KMS-11 (cell line): ENCODE data around the gene ANXA9.
A peak's percentile ranks its signal among the peaks of the same experiment; 100 is the strongest.

Experiments
- H2AFZ ChIP-seq: fragments of 200-600 bp; sonication (generic); 2 replicates; pipeline ENCODE4 v1.6.1; 2016; ENCODE audit warnings: antibody characterized with exemption, mixed run types, low read depth
- H3K27ac ChIP-seq: fragments of 200-600 bp; sonication (generic); 2 replicates; pipeline ENCODE4 v1.6.1; 2016; ENCODE audit warnings: mild to moderate bottlenecking, mixed run types
- H3K27me3 ChIP-seq: fragments of 200-600 bp; sonication (generic); 2 replicates; pipeline ENCODE4 v1.6.1; 2017; ENCODE audit warnings: mild to moderate bottlenecking, low read depth, mixed run types, moderate library complexity; ENCODE audit not compliant: insufficient read depth
- H3K36me3 ChIP-seq: fragments of 200-600 bp; sonication (generic); 2 replicates; pipeline ENCODE4 v1.6.1; 2017; ENCODE audit warnings: mild to moderate bottlenecking, mixed run types; ENCODE audit not compliant: insufficient read depth
- H3K4me1 ChIP-seq: fragments of 200-600 bp; sonication (generic); 2 replicates; pipeline ENCODE4 v1.6.1; 2016; ENCODE audit warnings: mild to moderate bottlenecking, low read depth, mixed run types; ENCODE audit not compliant: poor library complexity, severe bottlenecking
- H3K4me2 ChIP-seq: fragments of 200-600 bp; sonication (generic); 2 replicates; pipeline ENCODE4 v1.7.0; 2016; ENCODE audit warnings: mild to moderate bottlenecking, mixed run types
- H3K4me3 ChIP-seq: fragments of 200-600 bp; sonication (generic); IDR thresholded peaks from 2 replicates; pipeline ENCODE4 v1.6.1; 2017; ENCODE audit warnings: low read depth, low read length, mixed read lengths; ENCODE audit not compliant: insufficient read depth
- H3K79me2 ChIP-seq: fragments of 200-600 bp; sonication (generic); 2 replicates; pipeline ENCODE4 v1.6.1; 2016; ENCODE audit warnings: low read depth, mixed run types; ENCODE audit not compliant: insufficient read depth
- H3K9ac ChIP-seq: fragments of 200-600 bp; sonication (generic); 2 replicates; pipeline ENCODE4 v1.6.1; 2016; ENCODE audit warnings: mild to moderate bottlenecking, mixed run types
- H4K20me1 ChIP-seq: fragments of 200-600 bp; sonication (generic); 2 replicates; pipeline ENCODE4 v1.6.1; 2016; ENCODE audit warnings: mild to moderate bottlenecking, mixed run types; ENCODE audit not compliant: insufficient read depth
- TF ChIP-seq, protein P1 (sequence below): fragments of 200-600 bp; sonication (generic); conservative IDR thresholded peaks from 2 replicates; pipeline ENCODE4 v1.6.1; 2017; ENCODE audit warnings: low read depth, mild to moderate bottlenecking, antibody characterized with exemption, low read length, moderate library complexity, mixed read lengths

Gene ANXA9, protein sequence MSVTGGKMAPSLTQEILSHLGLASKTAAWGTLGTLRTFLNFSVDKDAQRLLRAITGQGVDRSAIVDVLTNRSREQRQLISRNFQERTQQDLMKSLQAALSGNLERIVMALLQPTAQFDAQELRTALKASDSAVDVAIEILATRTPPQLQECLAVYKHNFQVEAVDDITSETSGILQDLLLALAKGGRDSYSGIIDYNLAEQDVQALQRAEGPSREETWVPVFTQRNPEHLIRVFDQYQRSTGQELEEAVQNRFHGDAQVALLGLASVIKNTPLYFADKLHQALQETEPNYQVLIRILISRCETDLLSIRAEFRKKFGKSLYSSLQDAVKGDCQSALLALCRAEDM

DNA sequence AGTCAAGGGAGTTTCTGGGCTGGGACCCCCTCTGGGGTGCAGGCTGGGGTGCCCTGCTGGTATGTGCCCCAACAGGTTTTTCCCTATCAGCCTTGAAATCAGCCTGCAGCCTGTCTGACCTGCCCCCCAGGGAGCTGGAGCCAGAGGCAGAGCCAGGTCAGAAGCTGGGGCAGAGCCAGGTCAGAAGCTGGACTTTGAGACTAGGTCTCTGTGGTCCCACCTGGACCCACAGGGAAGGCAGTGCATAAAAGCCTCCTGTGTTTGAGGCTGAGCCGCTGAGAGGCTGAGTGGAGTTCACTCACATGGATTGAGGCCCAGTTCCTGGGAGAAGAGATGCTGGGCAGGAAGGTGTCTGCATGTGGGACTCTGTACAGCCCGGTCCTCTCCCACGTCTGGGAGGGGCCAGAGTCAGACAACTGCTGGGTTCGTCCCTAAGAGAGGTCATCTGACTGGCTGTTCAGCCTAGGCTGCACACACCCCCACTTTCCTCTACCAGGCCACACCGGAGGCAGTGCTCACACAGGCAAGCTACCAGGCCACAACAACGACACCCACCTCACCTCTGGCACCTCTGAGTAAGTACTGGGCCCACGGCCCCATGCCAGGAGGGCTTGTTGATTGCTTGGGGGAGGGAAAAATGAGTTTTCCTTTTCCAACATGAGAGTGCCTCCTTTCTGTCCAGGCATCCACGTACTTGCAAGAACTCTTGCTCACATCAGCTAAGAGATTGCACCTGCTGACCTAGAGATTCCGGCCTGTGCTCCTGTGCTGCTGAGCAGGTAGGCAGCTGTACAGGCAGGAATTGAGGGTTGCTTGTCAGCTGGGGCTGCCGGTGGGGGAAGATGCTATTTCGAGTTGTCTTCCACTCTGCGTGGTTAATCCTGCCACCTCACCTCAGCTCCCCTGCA is at the start of gene ANXA9:
Gene ANXA9, plus strand, starts transcription at position 488 of the 908 bp plus-strand sequence. CDS start 814 bp downstream, outside the sequence.
- Histone ChIP-seq H3K79me2 (no peaks in the 10 kb centered on the region), H4K20me1 (no peaks in the 10 kb centered on the region), H3K9ac (no peak within 1 kb of the TSS), H3K36me3 (no peaks in the 10 kb centered on the region), H3K27me3 (no peaks in the 10 kb centered on the region), H2AFZ (peak within 1 kb of the TSS; percentile 25), H3K27ac (no peak within 1 kb of the TSS), H3K4me3 (no peak within 1 kb of the TSS), H3K4me1 (peaks cover 45% of the 10 kb centered on the region), H3K4me2 (peak within 1 kb of the TSS; percentile 27; the same call in 1 of the 2 replicates)
- TF ChIP-seq, protein P1, sequence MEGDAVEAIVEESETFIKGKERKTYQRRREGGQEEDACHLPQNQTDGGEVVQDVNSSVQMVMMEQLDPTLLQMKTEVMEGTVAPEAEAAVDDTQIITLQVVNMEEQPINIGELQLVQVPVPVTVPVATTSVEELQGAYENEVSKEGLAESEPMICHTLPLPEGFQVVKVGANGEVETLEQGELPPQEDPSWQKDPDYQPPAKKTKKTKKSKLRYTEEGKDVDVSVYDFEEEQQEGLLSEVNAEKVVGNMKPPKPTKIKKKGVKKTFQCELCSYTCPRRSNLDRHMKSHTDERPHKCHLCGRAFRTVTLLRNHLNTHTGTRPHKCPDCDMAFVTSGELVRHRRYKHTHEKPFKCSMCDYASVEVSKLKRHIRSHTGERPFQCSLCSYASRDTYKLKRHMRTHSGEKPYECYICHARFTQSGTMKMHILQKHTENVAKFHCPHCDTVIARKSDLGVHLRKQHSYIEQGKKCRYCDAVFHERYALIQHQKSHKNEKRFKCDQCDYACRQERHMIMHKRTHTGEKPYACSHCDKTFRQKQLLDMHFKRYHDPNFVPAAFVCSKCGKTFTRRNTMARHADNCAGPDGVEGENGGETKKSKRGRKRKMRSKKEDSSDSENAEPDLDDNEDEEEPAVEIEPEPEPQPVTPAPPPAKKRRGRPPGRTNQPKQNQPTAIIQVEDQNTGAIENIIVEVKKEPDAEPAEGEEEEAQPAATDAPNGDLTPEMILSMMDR, result no peak; the same call in 1 of the 2 replicates

DNA sequence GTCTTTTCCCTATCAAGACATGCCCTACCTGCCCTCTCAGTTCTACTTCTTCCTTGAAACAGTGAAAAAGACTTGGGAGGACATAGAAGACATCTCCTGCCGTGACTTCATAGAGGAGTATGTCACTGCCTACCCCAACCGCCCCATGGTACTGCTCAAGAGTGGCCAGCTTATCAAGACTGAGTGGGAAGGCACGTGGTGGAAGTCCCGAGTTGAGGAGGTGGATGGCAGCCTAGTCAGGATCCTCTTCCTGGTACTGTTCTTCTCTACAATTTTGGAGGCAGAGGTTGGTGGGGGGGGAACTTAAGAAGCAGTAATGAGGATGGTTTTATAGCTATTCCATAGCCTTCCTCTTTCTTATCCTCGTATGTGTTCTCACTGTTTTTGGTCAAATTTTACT is 37.2 kb upstream of the ANXA9 start:
- Histone ChIP-seq H3K27ac (no peak overlapping the region), H2AFZ (no peak overlapping the region), H3K9ac (no peak overlapping the region), H3K27me3 (no peaks in the 10 kb centered on the region), H3K4me3 (no peak overlapping the region), H3K4me2 (no peak overlapping the region), H4K20me1 (no peaks in the 10 kb centered on the region), H3K79me2 (no peaks in the 10 kb centered on the region), H3K4me1 (no peaks in the 10 kb centered on the region), H3K36me3 (peaks cover 41% of the 10 kb centered on the region; the same call in 1 of the 2 replicates)
- TF ChIP-seq, protein P1, result no peak

DNA sequence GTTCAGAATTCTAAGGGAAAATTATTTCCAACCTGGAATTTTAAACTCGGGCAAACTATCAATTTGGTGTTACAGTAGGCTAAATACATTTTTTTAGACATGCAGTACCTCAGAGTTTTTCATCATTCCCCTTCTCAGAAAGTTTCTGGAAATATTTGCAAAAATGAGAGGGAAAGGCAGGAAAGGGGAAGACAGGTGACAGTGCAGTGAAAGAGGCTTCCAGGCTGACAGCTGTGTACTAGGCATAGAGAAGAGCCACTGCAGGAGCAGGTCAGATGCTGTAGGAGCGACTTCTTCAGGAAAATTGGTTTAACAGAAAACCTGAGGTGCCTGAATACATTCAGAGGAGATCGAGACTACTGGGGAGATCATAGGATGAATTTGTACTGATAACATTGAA is 27.4 kb upstream of the ANXA9 start:
- H3K36me3 ChIP-seq, result peaks cover 14% of the 10 kb centered on the region; the same call in 1 of the 2 replicates

DNA sequence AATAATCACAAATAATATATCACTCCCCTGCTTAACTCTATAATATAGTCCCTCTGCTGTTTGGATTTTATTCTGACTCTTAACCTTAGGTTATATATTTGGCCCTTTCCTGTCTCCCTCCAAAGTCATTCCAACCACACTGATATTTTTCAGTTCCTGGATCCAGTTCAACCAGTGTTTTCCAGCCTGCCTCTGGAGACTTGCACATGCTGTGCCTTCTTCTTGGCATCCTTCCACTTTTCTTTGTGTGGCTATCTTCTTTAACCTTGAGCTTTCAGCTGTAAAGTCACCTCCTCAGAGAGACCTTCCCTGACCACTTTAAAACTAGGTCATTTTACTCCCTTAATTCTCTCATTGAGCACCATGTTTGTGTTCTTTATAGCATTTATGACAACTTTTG is 26.8 kb upstream of the ANXA9 start:
- peaks cover 14% of the 10 kb centered on the region; the same call in 1 of the 2 replicates for H3K36me3 ChIP-seq
- TF ChIP-seq, protein P1, result no peak
- no peak overlapping the region for H3K4me2 ChIP-seq

More for the DNA sequence above, 27.4 kb upstream of the ANXA9 start:
- Histone ChIP-seq H3K27me3 (no peaks in the 10 kb centered on the region), H3K4me1 (no peaks in the 10 kb centered on the region), H4K20me1 (no peaks in the 10 kb centered on the region), H3K27ac (no peak overlapping the region), H2AFZ (no peak overlapping the region), H3K4me2 (no peak overlapping the region), H3K9ac (no peak overlapping the region), H3K4me3 (no peak overlapping the region), H3K79me2 (no peaks in the 10 kb centered on the region)
- TF ChIP-seq, protein P1, result no peak

More for the DNA sequence above, 26.8 kb upstream of the ANXA9 start:
- no peak overlapping the region; the same call in 1 of the 2 replicates for H3K27ac ChIP-seq
- no peak overlapping the region for H3K9ac ChIP-seq
- H4K20me1 ChIP-seq, result no peaks in the 10 kb centered on the region
- H3K79me2 ChIP-seq, result no peaks in the 10 kb centered on the region
- H2AFZ ChIP-seq, result no peak overlapping the region
- H3K4me1 ChIP-seq, result no peaks in the 10 kb centered on the region
- no peak overlapping the region for H3K4me3 ChIP-seq
- H3K27me3 ChIP-seq, result no peaks in the 10 kb centered on the region
